ENCODE data around the gene SMCO4.

GRCh38 chr11:93574638-93575220, 31.5 kb upstream of the SMCO4 start:
- TF ChIP-seq POLR2A (IDR thresholded peaks at IDR 0.05), result no peak
- TF ChIP-seq, protein P1, sequence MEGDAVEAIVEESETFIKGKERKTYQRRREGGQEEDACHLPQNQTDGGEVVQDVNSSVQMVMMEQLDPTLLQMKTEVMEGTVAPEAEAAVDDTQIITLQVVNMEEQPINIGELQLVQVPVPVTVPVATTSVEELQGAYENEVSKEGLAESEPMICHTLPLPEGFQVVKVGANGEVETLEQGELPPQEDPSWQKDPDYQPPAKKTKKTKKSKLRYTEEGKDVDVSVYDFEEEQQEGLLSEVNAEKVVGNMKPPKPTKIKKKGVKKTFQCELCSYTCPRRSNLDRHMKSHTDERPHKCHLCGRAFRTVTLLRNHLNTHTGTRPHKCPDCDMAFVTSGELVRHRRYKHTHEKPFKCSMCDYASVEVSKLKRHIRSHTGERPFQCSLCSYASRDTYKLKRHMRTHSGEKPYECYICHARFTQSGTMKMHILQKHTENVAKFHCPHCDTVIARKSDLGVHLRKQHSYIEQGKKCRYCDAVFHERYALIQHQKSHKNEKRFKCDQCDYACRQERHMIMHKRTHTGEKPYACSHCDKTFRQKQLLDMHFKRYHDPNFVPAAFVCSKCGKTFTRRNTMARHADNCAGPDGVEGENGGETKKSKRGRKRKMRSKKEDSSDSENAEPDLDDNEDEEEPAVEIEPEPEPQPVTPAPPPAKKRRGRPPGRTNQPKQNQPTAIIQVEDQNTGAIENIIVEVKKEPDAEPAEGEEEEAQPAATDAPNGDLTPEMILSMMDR (IDR thresholded peaks at IDR 0.05 in 4 of 5, conservative IDR thresholded peaks at IDR 0.05 in 1 of 5), result no peak
